ENCODE data around the gene SERPINB4. TPM values are rescaled to one million over a fixed set of nuclear protein-coding genes. Genes with fewer than 3 reads are reported as not detected.

Gene SERPINB4
- total RNA-seq, 2 experiments from 2014 or later: not detected

GRCh38 chr18:63684718-63685117 is 40.7 kb upstream of the SERPINB4 start:
- H3K27ac ChIP-seq (ENCODE audit: low read depth, low read length, poor library complexity, severe bottlenecking): no peak overlapping the region
- intact Hi-C loops (cut with micrococcal nuclease; ENCODE audit: unreplicated experiment): no loop called here
- H3K9me3 ChIP-seq (ENCODE audit: low read length): no peaks in the 10 kb centered on the region
- no peak overlapping the region for H2AFZ ChIP-seq (ENCODE audit: low read length)
- TF ChIP-seq CTCF (conservative IDR thresholded peaks at IDR 0.05; ENCODE audit: low read length) (no peak), EZH2phosphoT487 (IDR thresholded peaks at IDR 0.05; ENCODE audit: borderline replicate concordance, low read depth, low read length) (no peak)
- H3K9me2 ChIP-seq (ENCODE audit: insufficient read depth, low read length): no peaks in the 10 kb centered on the region
- no peaks in the 10 kb centered on the region for H3K79me2 ChIP-seq (ENCODE audit: insufficient read depth, low read depth, low read length)
- no peak for DNase-seq (ENCODE audit: low spot score)
- H3K4me3 ChIP-seq (ENCODE audit: low read depth, low read length, poor library complexity, severe bottlenecking): no peak overlapping the region
- CTCF ChIA-PET (ENCODE audit: unreplicated experiment): no interaction called here
- H3K4me1 ChIP-seq (ENCODE audit: insufficient read depth, low read length, poor library complexity, severe bottlenecking): no peaks in the 10 kb centered on the region
- no peaks in the 10 kb centered on the region for H4K20me1 ChIP-seq (ENCODE audit: insufficient read depth, low read length)
- H3K36me3 ChIP-seq (ENCODE audit: insufficient read depth, low read length): no peaks in the 10 kb centered on the region
- no peak overlapping the region for H3K4me2 ChIP-seq (ENCODE audit: low read length)
- no TSS peak for BruUV-seq (replicated peaks)
- POLR2A ChIA-PET: no interaction called here

GRCh38 chr18:63683890-63684289 is 39.8 kb upstream of the SERPINB4 start:
- H3K4me2 ChIP-seq (ENCODE audit: low read length): no peak overlapping the region
- DNase-seq (ENCODE audit: low spot score): no peak
- no peaks in the 10 kb centered on the region for H3K36me3 ChIP-seq (ENCODE audit: insufficient read depth, low read length)
- TF ChIP-seq EZH2phosphoT487 (IDR thresholded peaks at IDR 0.05; ENCODE audit: borderline replicate concordance, low read depth, low read length) (no peak), CTCF (conservative IDR thresholded peaks at IDR 0.05; ENCODE audit: low read length) (no peak)
- no peaks in the 10 kb centered on the region for H4K20me1 ChIP-seq (ENCODE audit: insufficient read depth, low read length)
- no peaks in the 10 kb centered on the region for H3K9me2 ChIP-seq (ENCODE audit: insufficient read depth, low read length)
- no peak overlapping the region for H2AFZ ChIP-seq (ENCODE audit: low read length)
- intact Hi-C loops (cut with micrococcal nuclease; ENCODE audit: unreplicated experiment): no loop called here
- no peaks in the 10 kb centered on the region for H3K4me1 ChIP-seq (ENCODE audit: insufficient read depth, low read length, poor library complexity, severe bottlenecking)
- H3K9me3 ChIP-seq (ENCODE audit: low read length): no peaks in the 10 kb centered on the region
- H3K79me2 ChIP-seq (ENCODE audit: insufficient read depth, low read depth, low read length): no peaks in the 10 kb centered on the region
- no TSS peak for BruUV-seq (replicated peaks)
- ChIA-PET CTCF (ENCODE audit: unreplicated experiment) (no interaction called here), POLR2A (no interaction called here)
- H3K27ac ChIP-seq (ENCODE audit: low read depth, low read length, poor library complexity, severe bottlenecking): no peak overlapping the region
- H3K4me3 ChIP-seq (ENCODE audit: low read depth, low read length, poor library complexity, severe bottlenecking): no peak overlapping the region

GRCh38 chr18:63683152-63683551 is 39.1 kb upstream of the SERPINB4 start:
- ChIA-PET CTCF (ENCODE audit: unreplicated experiment) (no interaction called here), POLR2A (no interaction called here)
- Histone ChIP-seq H3K36me3 (ENCODE audit: insufficient read depth, low read length) (no peaks in the 10 kb centered on the region), H3K79me2 (ENCODE audit: insufficient read depth, low read depth, low read length) (no peaks in the 10 kb centered on the region), H4K20me1 (ENCODE audit: insufficient read depth, low read length) (no peaks in the 10 kb centered on the region), H3K4me3 (ENCODE audit: low read depth, low read length, poor library complexity, severe bottlenecking) (no peak overlapping the region), H3K27ac (ENCODE audit: low read depth, low read length, poor library complexity, severe bottlenecking) (no peak overlapping the region), H3K4me2 (ENCODE audit: low read length) (no peak overlapping the region), H2AFZ (ENCODE audit: low read length) (no peak overlapping the region), H3K4me1 (ENCODE audit: insufficient read depth, low read length, poor library complexity, severe bottlenecking) (no peaks in the 10 kb centered on the region), H3K9me3 (ENCODE audit: low read length) (no peaks in the 10 kb centered on the region), H3K9me2 (ENCODE audit: insufficient read depth, low read length) (no peaks in the 10 kb centered on the region)
- no TSS peak for BruUV-seq (replicated peaks)
- intact Hi-C loops (cut with micrococcal nuclease; ENCODE audit: unreplicated experiment): no loop called here
- DNase-seq (ENCODE audit: low spot score): no peak
- TF ChIP-seq EZH2phosphoT487 (IDR thresholded peaks at IDR 0.05; ENCODE audit: borderline replicate concordance, low read depth, low read length) (no peak), CTCF (conservative IDR thresholded peaks at IDR 0.05; ENCODE audit: low read length) (no peak)
